GM19035 (cell line): ENCODE results near the gene GRIPAP1.

Source experiments
- ATAC-seq: cut with Tn5 transposase; IDR thresholded peaks from one replicate; pipeline ENCODE4 v1.9.1; 2021; ENCODE audit not compliant: unreplicated experiment

GRIPAP1 gene, protein sequence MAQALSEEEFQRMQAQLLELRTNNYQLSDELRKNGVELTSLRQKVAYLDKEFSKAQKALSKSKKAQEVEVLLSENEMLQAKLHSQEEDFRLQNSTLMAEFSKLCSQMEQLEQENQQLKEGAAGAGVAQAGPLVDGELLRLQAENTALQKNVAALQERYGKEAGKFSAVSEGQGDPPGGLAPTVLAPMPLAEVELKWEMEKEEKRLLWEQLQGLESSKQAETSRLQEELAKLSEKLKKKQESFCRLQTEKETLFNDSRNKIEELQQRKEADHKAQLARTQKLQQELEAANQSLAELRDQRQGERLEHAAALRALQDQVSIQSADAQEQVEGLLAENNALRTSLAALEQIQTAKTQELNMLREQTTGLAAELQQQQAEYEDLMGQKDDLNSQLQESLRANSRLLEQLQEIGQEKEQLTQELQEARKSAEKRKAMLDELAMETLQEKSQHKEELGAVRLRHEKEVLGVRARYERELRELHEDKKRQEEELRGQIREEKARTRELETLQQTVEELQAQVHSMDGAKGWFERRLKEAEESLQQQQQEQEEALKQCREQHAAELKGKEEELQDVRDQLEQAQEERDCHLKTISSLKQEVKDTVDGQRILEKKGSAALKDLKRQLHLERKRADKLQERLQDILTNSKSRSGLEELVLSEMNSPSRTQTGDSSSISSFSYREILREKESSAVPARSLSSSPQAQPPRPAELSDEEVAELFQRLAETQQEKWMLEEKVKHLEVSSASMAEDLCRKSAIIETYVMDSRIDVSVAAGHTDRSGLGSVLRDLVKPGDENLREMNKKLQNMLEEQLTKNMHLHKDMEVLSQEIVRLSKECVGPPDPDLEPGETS

DNA sequence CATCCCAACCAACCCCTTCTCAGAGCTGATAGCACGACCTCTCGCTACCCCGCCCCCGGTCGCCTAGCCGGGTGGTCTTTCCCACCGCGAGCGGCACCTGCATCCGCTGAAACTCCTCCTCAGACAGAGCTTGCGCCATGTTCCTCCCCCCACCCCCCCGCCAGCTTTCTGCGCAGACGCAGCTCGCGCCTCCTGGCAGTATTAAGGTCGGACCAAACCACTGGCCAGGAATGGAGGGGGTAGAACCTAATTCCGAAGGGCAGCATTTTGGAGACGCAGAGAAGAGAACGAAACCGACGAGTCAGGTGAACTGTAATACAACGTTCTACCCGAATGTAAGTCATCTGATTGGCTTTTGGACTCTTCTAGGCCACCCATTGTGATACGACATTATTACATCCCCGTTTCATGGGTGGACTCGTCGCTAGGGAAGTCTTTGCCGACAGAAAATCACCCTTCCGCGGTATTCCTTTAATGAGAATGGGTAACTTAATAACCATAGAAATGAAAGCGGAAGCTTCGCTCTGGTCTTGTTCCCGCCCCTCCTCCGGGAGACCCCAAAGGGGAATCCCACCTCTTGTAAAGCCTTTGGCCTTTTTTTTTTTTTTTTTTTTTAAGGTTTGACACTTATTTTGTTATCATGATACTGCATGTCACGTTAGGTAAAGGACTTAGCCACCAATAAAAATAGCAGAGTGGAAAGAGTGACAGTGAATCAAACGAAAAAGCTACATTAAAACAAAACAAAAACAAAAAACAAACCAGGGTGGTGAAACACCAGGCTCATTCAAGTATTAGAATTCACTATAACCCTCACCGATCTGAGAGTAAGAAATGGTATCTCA is at the start of gene GRIPAP1:
Gene GRIPAP1, minus strand, starts transcription at position 174 of the 845 bp plus-strand sequence. Its CDS starts 35 bp downstream, at position 139.
- peak; percentile 85 for ATAC-seq

DNA sequence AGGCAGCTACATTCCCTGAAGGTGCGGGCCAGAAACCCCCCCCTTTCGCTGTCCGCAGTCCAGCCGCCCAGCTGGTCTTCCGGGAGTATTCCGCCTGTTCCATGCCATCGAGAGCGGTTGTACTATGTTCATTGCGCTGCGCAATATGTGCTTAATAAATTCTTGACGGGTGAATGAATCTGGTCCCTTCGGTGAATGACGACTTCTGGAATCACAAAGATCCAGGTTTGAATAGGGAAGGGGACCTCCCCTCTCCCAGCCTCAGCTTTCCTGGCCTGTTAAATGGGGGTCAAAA is 41.9 kb upstream of the GRIPAP1 start:
- no peak for ATAC-seq

DNA sequence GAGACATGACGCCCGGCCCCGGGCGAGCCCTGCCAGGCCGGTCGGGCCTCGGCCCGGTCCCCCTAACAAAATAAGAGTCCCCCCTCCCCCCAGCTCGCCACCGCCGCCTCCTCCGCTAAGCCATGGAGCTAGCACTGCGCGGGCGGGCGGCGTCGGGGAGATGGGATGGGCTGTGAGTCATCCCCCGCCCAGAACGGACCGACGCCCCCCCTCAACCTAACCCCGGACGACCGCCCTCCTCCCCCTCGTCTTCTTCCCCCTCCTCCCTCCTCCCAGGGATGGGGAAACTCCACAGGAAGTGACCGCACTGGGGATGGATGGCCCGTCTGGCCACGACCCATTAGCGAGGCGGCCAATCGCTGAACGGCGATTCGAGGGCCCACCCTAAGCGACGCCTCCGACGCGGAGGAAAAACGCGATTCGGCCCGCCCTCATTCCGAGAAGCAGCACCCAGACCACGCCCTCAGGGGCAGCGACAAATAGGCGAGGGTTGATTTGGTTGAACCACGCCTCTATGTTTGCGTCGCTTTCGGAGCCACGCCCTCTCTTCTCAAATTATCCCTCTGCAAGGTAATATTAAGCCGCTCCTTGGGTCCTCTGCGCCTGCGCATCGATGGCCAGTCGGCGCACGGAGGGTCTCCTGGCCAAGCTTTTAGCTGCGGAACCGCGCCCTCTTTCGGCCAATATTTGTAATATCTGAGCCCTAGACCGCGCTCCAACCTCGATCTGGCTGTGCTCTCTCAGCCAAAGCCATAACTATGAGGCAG is 41.3 kb upstream of the GRIPAP1 start, which contains the start of gene TFE3:
Gene TFE3, minus strand, starts transcription at position 138 of the 767 bp plus-strand sequence. Its CDS starts 131 bp downstream, at position 7.
- ATAC-seq: peak; percentile 92

DNA sequence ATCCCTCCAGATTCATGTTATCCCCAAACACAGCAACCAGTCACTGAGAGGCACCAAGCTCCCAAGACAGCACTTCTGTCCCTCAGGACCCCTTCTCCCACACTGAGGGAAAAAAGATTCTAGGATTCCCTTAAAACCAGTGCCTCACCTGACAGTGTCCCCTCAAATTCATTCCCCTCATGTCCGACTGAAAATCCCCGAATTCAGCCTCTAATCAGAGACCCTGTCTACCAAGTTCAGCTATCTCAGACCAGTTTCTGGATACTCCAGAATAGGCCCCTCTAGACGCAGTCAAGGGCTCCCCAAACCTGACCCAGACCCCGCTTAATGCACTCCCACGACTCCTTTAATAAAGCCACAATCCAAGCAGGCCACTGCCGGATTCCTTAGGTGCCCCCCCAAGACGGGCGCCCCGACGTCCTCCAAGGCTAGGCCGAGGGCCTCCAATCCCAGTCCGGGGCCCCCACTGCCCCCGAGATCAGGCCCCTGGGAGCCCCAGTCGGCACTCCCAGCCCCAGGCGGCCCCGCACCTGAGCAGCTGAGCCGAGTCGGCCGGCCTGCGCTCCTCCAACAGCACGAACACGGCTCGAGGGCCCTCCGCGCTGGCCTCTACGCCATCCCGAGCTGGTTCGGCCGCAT is 40.6 kb upstream of the GRIPAP1 start:
- peak; percentile 8 for ATAC-seq

DNA sequence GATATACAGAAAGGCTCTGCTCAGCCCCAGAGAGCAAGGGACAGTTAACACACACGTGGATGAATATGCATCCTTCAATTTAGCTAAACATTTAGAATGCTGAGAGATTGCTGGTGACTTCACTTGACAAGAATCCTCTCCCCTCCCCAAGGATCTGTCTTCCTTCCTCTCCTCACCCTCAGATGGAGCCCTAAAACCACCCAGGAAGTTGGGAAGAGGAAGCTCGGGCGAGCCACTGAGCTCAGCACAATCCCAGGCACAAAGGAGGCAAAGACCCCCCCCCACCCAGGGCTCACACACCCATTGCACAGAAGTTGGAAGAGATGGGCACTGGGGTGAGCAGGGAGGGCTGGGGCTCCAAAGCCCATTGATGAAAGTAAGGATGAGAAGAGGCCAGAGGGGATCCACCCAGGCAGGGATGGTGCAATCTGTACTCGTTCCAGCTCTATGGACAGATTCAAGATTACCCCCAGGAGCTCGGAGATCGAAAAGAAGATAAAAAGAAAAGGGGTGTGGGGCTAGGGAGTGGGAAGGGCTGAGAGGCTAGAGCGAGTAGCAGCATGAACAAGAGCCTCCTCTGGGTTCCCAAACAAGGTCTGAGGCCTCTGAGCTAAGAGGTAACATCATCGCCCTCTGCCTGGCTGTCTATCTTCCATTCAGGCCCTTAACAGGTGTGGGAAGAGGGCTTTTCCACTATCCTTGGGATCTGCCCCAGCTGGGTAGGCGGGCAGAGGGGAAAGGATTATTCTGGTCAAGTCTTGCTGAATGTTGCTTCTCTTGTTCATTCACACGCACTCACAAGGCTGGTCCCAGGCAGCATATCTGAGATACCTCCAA is 39.9 kb upstream of the GRIPAP1 start:
- ATAC-seq: no peak

DNA sequence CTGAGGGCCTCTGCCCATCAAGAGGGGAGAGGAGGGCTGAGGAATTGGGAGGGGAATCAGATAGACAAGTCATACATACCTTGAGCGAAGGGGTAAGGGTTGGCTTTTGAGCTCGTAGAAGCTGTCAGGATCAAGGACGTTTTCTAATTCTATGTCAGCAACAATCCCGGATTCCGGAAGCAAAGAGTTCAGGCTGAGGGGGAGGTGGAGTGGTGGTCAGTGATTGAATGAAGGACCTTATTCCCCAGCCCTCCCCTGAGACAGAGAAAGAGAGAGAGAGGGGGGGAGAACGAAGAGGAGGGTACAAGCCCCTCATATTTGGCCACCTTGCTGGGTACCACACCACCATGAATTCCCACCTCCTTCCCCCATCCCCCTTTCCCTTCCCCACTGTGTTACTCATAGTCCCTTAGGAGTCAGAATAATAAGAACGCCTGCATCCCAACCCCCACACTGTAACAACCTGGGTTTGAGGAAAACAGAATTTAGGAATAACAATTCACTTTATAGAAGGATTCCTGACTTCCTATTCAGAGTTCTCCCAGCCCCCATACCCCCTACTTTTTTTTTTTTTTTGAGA is 38.4 kb upstream of the GRIPAP1 start:
- ATAC-seq: no peak

DNA sequence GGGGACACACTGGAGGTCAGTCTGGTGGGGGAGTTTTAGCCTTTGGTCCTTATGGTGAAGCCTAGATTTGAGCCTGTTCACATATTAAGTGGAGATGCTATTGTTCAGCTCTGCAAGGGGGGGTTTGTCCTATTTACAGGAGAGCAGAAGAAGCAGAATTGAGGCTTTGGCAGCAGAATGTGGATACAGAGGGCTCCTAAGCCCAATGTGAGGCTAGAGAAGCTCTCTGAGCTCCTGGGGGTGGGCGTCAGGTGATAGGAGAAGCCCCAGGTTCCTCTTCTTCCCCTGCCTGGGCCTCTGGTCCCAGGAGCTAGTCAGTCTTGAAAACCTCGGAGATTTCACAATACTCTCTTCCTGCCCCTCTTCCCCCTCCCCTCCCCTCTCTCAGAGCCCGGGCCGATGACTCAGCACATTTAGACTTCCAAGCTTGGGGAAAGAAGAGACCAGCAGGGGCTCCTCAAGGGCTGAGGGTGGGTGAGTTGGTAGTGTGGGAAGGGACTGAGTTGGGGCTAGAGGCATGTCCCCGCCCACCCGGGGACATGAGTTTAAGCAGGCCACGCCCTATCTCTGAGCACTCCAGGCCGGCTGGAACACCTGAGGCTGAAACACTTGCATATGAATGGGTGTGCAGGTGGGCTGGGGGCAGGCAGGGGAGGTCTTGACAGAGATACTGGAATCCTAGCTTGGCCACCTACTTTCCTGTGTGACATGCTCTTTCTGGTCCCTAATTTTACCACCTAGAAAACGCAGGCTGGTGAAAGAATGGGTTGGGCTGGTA is 37.7 kb upstream of the GRIPAP1 start:
- ATAC-seq: no peak

DNA sequence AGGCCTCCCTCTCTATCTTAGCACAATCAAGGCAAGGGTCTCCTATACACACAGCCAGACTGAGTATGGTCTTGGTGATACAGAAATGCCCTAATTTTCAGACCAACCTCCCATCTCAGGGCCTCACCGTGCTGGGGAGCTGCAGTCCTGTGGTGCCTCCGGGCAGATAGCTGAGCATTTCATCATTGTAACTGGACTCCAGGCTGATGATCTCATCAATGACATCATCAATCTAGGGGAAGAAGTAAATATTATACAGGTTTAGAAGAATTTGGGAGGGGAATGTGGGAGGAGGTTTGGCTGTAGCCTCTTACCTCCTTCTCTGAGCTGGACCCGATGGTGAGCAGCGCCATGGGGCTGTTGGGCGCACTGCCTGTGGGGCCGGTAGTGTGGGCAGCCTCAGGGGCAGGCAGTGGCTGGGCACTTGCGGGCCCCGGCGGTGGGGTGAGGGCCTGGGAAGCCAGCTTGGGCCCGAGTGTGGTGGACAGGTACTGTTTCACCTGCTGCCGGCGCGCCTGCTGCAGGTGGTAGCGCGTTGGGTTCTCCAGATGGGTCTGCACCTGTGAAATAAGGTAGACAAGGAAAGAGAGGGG is 35.9 kb upstream of the GRIPAP1 start:
- no peak for ATAC-seq

DNA sequence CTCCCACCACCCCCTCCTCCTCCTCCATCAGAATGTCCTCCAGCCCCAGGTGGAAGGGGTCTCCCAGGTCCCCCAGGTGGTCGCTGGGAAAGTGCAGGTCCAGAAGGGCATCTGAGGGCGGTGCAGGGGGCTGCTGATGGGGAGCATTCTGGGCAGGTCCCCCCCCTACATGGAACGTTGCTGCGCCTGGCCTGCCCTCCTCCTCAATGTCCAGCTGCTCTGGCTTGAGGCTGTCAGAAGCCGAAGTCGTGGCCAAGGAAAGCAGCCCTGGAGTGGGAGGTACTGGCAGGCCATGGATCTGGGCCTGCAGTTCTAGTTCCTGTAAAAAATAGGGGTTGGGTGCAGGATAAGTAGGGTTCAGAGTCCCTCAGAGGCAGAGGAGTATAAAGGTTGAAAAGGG is 28.2 kb upstream of the GRIPAP1 start:
- ATAC-seq: no peak

DNA sequence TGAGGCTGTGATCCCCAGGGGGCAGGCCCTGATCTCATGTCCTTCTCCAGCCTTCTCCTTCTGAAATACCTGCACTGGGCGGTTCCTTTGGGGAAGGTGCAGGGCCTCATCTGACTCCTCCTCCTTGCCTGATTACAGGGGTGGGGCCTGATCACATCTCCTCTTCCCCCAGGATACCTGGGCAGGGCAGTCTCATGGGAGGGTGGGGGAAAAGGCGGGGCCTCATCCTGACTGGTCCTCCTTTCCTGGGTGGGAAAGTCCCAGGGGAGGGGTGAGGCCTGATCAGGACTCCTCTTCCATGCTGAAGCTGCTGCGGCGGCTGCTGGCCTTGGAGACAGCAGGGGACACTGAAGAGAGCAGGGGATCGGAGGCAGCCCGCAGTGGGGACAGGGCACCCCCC is 27.8 kb upstream of the GRIPAP1 start:
- ATAC-seq: no peak

DNA sequence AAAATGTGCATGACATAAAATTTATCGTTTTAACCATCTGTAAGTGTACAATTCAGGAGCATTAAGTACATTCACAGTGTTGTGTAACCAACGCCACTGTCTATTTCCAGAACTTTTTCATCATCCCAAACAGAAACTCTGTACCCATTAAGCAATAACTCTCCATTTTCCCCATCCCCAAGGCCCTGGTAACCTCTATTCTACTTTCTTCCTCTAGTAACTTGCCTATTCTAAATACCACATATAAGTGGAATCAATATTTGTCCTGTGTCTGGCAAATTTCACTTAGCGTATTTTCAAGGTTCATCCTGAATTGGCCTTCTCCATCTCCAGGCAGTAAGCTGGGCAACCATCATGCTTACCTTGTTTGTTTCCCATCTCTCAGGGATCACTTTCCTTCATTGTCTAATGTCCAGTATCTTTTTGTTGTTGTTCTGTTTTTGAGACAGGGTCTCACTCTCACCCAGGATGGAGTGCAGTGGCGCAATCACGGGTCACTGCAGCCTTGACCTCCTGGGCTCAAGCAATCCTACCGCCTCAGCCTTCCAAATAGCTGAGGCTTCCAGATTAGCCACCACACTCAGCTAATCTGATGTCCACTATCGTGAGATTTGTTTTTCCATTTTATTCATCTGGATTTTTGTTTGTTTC is 17.7 kb upstream of the GRIPAP1 start:
- ATAC-seq: no peak

DNA sequence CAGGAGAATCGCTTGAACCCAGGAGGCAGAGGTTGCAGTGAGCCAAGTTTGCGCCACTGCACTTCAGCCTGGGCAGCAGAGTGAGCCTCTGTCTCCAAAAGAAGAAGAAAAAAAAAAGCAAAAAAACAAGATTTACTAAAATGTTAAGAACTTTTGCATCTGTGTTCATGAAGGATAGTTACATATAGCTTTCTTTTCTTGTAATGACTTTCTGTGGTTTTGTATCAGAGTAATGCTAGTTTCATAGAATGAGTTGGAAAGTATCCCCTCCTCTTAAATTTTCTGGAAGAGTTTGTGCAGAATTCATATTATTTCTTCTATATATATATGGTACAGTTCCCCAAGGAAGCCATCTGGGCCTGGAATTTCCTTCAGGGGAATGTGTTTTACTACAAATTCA is 17.0 kb upstream of the GRIPAP1 start:
- no peak for ATAC-seq

DNA sequence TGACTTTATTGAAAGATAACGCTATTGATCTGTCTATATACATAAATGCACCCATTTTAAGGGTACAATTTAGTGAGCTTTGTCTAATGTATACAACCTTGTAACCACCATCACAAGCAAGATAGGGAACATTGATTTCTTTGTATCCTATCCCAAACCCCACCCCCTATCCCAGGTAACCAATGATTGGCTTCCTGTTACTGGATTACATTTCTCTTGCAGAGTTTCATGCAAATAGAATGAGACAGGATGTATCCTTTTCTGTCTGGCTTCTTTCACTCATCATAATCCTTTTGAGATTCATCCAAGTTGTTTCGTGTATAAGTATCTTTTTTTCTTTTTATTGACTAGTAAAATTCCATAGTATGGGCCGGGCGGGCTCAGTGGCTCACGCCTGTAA is 1.6 kb upstream of the GRIPAP1 start:
- no peak for ATAC-seq

DNA sequence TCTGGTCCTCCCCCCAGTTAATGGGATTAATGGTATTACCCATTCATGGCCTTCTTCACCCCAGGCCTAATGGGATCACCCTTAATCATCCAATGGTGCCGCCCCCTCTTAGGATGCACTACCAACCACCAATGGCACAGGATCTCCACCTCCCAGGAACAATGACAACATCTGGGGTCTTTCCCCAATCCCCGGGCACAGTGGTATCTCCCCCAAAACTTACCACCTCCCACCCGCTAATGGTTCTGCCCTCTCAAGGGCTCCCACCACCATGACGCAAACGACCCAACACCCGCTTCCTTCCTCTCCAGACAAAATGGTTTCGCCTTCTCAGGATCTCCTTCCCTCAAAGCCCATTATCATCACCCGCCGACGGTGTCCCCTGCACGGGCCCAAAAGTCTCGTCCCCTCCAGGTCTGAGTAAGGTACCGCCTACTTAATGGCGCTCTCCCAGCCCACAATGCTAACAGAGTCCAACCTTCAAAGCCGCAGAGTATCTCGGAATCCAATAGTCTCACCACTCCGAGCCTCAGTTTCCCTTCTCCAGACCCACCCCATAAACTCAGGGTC is 458 bp downstream of the GRIPAP1 start:
- peak; percentile 26 for ATAC-seq

DNA sequence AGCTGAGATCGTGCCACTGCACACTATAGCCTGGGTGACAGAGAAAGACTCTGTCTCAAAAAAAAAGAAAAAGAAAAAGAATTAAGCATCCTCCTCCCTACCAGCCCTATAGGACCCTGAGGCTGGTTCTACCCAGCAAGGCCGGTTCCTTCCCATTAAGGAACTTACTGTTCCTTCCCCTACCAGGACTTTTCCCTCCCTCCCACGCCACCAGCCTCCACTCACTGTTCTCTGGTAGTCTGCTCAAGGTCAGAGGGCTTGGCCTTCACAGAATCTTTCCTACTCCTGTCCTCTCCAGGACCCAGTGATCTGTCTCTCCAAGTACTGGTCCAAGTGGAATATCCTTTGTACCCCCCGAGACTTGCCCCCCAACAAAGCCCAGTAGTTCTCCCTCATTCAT is 1.4 kb downstream of the GRIPAP1 start:
- ATAC-seq: no peak

DNA sequence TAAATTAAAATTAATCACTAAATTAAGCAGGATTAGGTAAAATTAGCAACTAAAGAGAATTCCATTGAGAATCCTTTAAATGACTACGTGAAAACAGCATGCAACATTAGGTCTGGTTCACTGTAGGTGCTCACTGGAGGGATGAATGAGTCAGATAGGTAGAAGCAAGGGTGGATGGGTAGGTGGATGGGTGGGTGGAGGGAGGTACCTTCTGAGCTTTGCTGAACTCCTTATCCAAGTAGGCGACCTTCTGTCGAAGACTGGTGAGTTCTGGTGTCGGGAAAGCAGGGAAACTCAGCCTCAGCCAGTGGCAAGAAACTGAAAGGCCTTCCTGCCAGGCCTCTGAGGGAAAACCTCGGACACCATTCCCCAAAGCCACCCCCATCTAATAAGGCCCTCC is 3.0 kb downstream of the GRIPAP1 start:
- ATAC-seq: no peak

DNA sequence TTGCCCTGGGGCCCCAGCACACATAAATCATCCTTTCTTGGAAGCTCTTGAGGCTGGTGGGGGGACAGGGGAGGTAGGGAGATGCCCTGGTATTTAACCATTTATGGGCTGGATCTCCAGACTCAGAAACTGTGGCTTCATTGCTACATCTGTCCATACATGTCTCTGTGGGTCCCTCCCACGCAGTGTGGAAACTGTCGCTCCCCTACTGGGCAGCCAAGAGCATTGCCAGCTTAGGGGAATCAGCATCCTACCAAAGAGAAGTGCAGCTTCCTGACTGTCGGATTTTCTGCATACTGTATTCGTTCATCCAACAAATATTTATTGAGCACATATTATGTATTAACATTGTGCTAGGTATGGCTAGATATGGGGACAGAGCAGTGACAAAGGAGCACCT is 3.7 kb downstream of the GRIPAP1 start:
- ATAC-seq: no peak
